GM18909 (cell line): Measurements from ENCODE around the gene NRXN3.

Experiments used
- ATAC-seq: cut with Tn5 transposase; IDR thresholded peaks from one replicate; pipeline ENCODE4 v1.9.1; 2021; ENCODE audit warnings: mild to moderate bottlenecking; ENCODE audit not compliant: unreplicated experiment, poor library complexity

NRXN3 gene

DNA sequence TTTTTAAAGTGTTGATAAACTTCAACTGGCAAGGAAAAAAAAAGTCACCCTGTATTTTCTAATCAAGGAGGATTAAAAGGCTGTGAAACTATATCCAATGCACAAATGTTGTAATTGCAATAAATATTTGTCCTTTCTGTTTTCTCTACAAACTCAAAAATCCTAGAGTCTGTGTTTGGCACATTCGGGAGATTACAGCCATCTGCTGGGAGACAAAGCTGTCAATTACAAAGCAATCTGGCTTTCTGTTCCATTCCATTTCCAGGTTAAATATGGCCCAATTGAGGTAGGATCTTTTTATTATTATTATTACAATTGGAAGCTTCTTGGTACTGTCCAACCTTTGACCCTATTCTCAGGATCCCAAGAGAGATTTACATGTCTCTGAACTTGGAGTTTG, 1745.2 kb downstream of the NRXN3 start:
- no peak for ATAC-seq

DNA sequence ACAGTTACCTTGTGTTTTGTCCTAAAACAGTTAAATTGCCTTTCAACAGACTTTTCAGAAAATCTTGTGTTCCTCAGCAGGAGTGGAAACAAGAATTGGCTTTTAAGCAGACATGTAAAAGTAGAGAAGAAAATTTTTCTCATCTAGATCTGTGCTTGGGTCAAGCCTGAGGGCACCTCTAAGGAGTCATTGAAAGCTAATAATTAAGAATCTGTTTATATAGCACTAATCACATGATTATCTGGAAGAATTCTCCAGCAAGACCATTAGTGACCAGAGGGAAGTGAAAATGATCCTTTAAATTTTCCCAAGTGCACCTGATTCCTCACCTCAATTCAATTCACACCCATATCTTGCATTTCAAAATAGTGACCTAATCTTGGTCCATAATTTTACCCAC, 1746.1 kb downstream of the NRXN3 start:
- no peak for ATAC-seq

DNA sequence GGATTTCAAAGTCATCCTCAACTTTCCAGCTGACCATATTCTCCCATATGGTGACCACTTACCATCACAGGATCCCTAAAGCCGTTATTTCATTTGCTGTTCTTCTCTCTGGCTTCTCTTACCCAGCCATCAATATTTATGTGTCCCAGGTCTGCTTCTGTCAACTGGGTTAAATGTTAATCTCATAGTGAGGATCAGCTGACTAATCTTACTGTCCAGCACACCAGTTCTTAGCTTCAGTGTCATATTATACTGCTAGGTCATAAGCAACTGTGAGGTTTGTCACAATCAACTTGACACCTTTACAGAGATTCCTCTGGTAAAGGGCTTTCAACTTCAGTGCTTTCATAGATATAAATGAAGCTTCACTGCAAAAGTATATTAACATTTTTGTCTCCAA, 1746.7 kb downstream of the NRXN3 start:
- ATAC-seq, result no peak
